NCI-H345 treated with DMSO at 0.1 percent for 48 hours (cell line): ENCODE results near the gene CADM4.
"Not testable (repeated sequence)": the region's sequence is repeated elsewhere in the genome, so short reads cannot be mapped to it uniquely, and the experiment has no call there.

Experiments used
- DNase-seq: peaks from one replicate; lab custom pipeline; 2025; ENCODE audit not compliant: unreplicated experiment; lab: John Stamatoyannopoulos, UW

CADM4 gene

GRCh38 chr19:43610493-43610892, 29.2 kb downstream of the CADM4 start:
- DNase-seq, result no peak

- DNase-seq, result no peak
These were observed 29.8 kb downstream of the CADM4 start for GRCh38 chr19:43609872-43610271.

GRCh38 chr19:43607238-43608205, 32.1 kb downstream of the CADM4 start:
- DNase-seq, result no peak

DNA sequence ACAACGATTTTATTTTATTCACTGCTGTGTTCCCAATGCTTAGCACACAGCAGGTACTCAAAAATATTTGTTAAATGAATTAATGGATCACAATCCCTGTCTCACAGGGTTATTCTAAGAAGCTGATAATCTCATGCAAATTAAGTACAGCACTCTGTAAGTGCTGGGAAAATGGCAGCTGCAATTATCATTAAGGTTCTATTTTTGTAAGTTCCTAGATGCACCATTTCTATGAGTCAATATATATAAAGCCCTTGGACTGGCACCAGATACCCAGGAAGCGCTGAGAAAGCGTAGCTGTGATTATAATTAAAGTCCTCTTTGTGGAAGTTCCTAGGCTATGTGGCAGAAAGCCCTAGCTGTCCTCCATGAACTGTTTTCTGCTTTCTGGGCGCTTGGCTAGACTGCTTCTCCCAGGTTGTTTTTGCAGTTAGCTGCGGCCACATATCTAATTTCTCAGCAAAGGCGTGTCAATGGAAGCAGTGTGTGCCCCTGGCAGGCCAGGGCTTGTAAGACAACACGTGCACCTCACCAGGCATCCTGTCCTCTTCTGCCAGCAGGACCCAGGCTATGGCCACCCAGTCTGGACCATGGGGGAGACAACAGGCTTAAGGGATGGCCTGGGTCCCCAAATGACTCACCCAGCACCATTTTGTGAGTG, 33.0 kb downstream of the CADM4 start:
- no peak for DNase-seq

GRCh38 chr19:43605875-43606568, 33.6 kb downstream of the CADM4 start:
- DNase-seq, result peak; percentile 12

- not testable (repeated sequence) for DNase-seq
These were observed 39.3 kb downstream of the CADM4 start for GRCh38 chr19:43600326-43600725.

DNA sequence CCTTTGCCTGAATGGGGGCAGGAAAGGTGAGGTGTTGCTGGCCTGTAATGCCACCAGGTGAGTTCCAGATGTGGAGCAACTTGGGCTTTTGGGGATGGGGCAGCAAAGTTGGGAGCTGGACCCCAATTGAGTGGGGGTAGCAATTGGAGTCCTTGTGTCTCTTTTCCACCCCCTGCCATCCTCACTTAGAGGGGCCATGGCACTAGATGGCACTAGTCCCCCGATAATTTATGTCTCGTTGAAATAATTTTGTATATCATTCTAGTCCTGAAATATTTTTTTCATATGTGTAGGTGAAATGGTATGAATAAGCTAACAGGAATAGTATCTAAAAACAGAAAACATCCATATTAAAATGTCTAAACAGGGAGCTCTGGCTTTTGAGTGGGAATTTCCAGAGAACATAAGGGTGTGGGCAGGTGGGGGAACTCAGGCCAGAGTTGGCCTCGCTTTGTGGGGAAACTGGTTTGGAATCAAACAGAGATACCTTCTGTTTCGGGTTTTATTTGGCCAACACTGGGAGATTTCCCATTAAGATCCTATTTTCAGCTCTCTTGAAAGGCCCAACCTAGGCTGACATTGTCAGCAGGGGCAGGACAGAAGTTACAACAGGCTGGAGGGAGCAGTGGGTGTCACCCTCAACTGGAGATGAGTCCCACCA, 39.9 kb downstream of the CADM4 start:
- no peak for DNase-seq

GRCh38 chr19:43598445-43599240, 41.0 kb downstream of the CADM4 start:
- DNase-seq, result no peak

DNA sequence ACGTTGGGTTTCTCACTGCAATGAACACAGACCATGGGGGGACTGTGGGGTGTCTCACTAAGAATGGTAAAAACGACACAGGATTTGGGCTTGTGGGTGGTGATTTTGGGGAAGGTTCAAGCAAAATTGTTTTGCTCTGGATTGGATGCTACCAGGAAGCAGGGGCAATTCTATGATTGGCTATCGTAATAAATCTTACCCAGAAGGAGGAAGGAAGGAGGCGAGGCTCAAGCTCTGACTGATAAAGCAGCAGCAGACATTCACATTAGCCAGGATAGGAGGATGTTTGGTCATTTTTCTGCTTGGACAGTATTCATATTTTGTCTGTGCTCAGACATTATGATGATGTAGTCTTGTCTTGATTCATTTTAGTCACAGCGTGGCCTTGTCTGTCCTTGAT, 41.8 kb downstream of the CADM4 start:
- no peak for DNase-seq

- no peak for DNase-seq
These were observed 42.7 kb downstream of the CADM4 start for GRCh38 chr19:43596842-43597461.

DNA sequence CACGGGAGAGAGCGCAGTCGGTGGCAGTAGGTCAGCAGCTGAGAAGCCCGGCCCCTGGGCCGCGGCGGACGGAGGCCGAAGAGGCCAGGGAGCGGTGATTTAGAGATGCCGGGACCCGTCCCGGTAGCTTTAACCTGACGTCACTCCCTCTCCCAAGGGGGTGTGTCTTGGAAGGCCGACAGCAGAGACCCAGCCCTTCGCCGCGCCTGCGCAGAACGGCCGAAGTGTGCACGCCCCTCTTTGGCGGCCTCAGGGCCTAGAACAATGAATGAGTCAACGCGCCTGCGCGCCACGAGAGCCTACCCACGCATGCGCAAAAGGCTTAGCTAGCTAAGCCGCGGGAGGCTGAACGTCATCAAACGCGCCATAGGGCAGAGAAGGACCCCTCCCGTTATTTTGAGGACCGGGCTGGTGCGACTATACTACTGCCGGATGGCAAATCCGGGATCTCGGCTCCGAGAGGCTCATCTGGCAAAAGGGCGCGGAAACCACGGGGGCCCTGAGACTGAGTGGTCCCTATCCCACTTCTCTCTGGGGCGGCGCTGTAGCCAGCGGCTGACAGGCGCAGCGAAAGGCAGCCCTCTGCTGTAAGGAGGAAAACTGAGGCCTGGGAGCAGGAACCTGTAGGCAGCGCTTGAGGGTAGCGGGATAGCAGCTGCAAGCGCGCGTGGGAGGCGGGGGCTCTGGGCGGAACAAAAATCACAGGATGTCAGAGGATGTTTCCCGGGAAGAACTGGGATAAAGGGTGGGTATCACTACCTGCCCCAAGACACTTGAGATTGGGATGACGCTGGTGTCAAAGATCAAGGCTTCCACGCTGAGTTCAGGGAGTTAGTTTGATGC, 43.4 kb downstream of the CADM4 start, which contains the start of the genes IRGQ and ZNF576:
IRGQ (minus strand) TSS at position 136 of the 843 bp plus-strand sequence. CDS start 796 bp downstream, outside the sequence.
ZNF576 (plus strand) TSS at position 597 of the 843 bp plus-strand sequence. CDS start 514 bp downstream, outside the sequence.
- DNase-seq, result peak; percentile 92

DNA sequence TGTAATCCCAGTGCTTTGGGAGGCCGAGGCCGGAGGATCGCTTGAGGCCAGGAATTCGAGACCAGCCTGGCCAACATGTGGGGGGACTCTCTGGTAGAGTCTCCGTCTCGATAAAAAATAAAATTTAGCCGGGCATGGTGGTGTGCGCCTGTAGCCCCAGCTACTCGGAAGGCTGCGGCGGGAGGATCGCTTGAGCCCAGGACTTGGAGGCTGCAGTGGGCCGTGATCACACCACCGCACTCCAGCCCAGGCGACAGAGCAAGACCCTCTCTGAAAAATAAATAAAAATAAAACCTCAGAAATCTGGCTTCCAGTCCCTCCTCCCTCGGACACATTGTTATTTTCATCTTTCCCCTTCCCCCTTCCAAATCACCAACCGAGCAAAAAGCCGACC, 44.0 kb downstream of the CADM4 start:
- no peak for DNase-seq

GRCh38 chr19:43594710-43595604, 44.7 kb downstream of the CADM4 start:
- DNase-seq, result no peak

DNA sequence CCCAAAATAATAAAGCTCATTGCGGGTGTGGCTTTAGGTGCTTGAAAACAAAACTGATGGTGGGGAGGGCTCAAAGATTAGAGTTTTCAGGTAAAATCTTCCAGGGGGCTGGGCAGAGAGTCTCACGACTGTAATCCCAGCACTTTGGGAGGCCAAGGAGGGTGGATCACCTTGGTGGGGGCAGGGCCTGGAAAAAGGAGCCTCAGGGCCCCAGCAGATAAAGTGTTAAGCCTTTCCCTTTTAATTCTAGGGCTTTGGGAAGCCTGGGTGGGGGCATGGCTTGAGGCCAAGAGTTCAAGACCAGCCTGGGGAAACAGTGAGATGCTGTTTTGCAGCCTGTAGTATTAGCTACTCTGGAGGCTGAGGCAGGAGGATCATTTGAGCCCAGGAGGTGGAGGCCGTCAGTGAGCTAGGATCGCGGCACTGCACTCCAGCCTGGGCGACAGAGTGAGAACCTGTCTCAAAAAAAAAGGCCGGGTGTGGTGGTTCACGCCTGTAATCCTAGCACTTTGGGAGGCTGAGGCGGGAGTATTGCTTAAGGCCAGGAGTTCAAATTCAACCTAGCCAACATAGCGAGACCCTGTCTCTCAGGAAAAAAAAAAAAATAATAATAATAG, 45.5 kb downstream of the CADM4 start:
- no peak for DNase-seq

DNA sequence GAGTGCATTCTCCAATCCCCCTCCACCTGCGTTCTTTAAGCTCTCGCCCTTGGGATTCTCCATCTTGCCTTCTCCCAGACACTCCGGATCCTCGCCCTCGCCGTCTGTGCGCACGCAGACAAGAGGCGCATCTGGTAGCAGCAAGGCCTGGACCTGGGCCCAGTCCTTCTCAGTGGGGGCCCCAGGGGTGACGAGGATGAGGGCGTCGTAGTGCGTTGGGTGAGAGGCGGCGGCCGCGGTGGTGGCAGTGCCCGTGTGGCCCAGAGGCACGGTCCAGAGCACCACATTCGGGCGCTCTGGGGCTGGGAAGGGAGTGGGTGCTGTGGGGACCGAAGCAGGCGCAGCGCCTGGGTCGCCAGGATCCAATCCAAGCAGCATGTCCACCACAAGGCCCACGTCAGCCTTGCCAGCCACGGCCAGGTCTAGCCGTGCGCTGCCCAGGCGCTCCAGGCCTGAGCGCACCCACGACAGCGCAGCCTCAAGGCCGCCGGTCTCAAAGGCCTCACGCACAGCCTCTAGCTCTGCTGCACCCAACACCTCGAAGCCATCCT, 46.8 kb downstream of the CADM4 start:
- no peak for DNase-seq

DNA sequence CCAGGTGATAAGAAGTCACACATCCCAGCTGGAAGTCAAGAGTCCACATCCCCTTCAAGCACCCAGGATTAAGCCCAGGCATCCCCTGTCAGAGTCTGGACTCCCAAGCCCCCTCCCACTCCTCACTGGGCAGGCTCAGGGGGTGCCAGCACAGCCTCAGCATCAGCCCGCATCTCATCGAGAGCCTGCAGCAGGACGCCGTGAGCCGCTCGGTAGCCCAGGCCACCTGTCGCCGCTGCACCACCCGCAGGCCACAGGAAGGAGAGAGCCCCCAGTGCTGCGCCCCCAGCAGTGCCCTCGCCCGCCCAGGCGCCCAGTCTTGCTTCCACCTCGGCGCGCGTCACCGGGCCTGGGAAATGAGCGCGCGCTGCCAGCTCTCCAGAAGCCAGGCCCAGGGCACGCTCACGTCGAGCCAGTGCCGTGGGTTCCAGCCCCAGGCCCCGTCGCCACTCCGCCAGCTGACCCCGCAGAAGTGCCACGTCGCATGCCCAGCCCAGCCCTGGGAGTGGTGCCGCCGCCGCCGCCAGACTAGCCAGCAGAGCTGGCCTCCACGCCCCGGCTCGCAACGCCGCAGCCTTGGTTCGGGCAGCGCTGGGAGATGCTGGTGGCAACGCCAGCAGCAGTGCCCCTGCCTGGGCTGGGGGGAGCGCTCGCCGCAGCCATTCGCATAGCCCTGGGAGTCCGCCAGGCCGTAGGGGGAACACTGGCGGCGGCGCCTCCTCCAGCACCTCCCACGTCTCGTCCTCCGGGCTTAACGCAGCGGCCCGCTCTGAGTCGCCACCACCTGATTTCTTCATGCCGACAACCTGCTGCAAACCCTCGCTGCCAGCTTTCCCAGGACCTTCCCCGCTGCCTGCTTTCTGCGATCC, 47.5 kb downstream of the CADM4 start:
- DNase-seq, result no peak
